Thyroid gland (tissue), 4 donors: ENCODE data around the gene C2CD4D. TPM values are rescaled to one million over a fixed set of nuclear protein-coding genes. Genes with fewer than 3 reads are reported as not detected.

ENCODE experiments used
- DNase-seq, 2 donors: peaks; one replicate each; pipeline ENCODE4 v3.0.0-alpha.2; 2019
- H3K27ac ChIP-seq, 3 donors: fragments of 200-600 bp; sonication (generic); 1 replicate in 2 of 3; 2 replicates in 1 of 3; pipeline ENCODE4 v1.5.1; 2016 to 2019; ENCODE audit warnings: mild to moderate bottlenecking in 1 of 3, moderate library complexity in 1 of 3
- H3K27me3 ChIP-seq: fragments of 200-600 bp; sonication (generic); one replicate; pipeline ENCODE4 v1.5.1; 2019
- H3K36me3 ChIP-seq, 2 donors: fragments of 200-600 bp; sonication (generic); one replicate each; pipeline ENCODE4 v1.5.1; 2016 to 2019
- H3K4me1 ChIP-seq, 2 donors: fragments of 200-600 bp; sonication (generic); one replicate each; pipeline ENCODE4 v1.5.1; 2017 to 2019
- H3K4me3 ChIP-seq, 3 donors: fragments of 200-600 bp; sonication (generic); replicated peaks in 1 of 3; 1 replicate in 2 of 3; 2 replicates in 1 of 3; pipeline ENCODE4 v1.5.1; 2016; ENCODE audit warnings: mild to moderate bottlenecking in 1 of 3
- H3K9me3 ChIP-seq: fragments of 200-600 bp; sonication (generic); one replicate; pipeline ENCODE4 v1.5.1; 2017
- POLR2A ChIP-seq, 2 donors: fragments of 450-650 bp; IDR thresholded peaks; one replicate each; pipeline ENCODE4 v1.6.1; 2017; ENCODE audit warnings: antibody characterized with exemption in 2 of 2, mild to moderate bottlenecking in 2 of 2, moderate library complexity in 1 of 2
- WGBS, 2 donors: methylation state at CpG; one replicate each; pipeline ENCODE4 v1.1.5; 2017; 5-methylcytosine and 5-hydroxymethylcytosine counted together
- intact Hi-C: fragments of 100-400 bp; cut with DNase I; formaldehyde crosslinking; loops from one replicate; pipeline ENCODE4 v1.15.1; 2023
- small RNA-seq: library from RNA; depleted of rRNA; stranded (forward); fragments of <200 nt; gene quantifications from one replicate; pipeline ENCODE3, GENCODE V24; 2016
- total RNA-seq, 4 donors: library from RNA; depleted of rRNA; stranded (reverse); fragments of >200 nt; gene quantifications; one replicate each; pipeline ENCODE4 v1.2.3, GENCODE V29; 2016
- TF ChIP-seq, protein P1 (sequence below), 6 experiments: fragments of 200-600 bp in 3 of 6; fragments of 450-650 bp in 3 of 6; sonication (generic) in 3 of 6; IDR thresholded peaks; one replicate each; pipeline ENCODE4 v1.5.1; 2016 to 2019; ENCODE audit warnings: antibody characterized with exemption in 6 of 6, mild to moderate bottlenecking in 2 of 6, inconsistent platforms in 1 of 6, moderate library complexity in 1 of 6

The C2CD4D gene
- total RNA-seq, 4 donors from 2014 or later = 0.29 to 1.3 (median 0.33) TPM; not detected in 1

DNA sequence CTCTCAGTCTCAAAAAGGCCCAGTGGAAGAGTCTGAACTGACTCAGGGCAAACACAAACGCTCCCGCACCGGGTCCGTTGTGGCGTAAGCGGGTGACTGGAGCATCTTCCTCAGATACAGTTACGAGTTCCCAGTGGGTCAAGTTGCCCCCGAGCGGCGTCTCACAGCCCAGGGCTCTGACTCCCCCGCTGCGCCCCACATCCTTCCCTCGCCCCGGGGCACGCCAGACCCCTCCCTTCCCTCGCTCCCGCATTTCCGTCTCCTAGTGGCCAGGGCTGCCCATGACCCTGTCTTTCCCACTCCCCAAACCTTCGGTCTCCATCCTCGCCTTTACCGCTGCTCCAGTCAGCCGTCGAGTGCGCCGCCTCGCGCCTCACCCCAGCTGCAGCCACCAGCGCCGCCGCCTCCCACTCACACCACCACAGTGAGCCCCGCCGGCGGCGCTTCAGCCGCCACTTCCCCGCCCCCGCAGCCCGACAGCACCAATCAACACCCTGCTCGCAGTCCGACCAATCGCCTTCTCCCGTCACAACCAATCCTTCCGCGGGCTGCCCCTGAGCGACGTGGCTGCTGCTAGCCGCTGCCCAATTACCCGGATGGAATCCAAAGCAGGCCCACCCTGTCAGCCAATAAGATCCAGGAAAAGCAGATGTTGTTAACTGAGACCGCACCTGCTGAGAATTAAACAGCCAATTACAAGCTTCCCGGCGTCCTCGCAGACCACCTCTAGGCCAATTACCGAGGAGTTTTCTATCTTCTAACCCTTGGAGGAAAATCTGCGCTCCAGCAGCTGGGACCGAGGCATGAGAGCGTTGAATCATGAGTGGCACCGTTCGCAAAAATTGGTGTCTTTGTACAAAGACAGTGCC, 49.3 kb downstream of the C2CD4D start, which contains the start of gene TDRKH:
Gene TDRKH (minus strand): TSS at position 430 of the 869 bp plus-strand sequence. CDS start 7,478 bp downstream, outside the sequence.
- Histone ChIP-seq H3K9me3 (no peaks in the 10 kb centered on the region), H3K36me3 (no peaks in the 10 kb centered on the region), H3K27ac (peak within 1 kb of the TSS in 1 of 3 donors; percentile 5), H3K4me1 (peaks cover 0 to 7% of the 10 kb centered on the region in 2 donors), H3K4me3 (peak within 1 kb of the TSS; percentile 62 to 84 (median 74)), H3K27me3 (no peaks in the 10 kb centered on the region)
- TF ChIP-seq, protein P1, sequence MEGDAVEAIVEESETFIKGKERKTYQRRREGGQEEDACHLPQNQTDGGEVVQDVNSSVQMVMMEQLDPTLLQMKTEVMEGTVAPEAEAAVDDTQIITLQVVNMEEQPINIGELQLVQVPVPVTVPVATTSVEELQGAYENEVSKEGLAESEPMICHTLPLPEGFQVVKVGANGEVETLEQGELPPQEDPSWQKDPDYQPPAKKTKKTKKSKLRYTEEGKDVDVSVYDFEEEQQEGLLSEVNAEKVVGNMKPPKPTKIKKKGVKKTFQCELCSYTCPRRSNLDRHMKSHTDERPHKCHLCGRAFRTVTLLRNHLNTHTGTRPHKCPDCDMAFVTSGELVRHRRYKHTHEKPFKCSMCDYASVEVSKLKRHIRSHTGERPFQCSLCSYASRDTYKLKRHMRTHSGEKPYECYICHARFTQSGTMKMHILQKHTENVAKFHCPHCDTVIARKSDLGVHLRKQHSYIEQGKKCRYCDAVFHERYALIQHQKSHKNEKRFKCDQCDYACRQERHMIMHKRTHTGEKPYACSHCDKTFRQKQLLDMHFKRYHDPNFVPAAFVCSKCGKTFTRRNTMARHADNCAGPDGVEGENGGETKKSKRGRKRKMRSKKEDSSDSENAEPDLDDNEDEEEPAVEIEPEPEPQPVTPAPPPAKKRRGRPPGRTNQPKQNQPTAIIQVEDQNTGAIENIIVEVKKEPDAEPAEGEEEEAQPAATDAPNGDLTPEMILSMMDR (IDR thresholded peaks at IDR 0.05) = peak in 3 of 6 experiments; percentile 20 to 35 (median 33)
- peak in 1 of 2 donors; percentile 81 for TF ChIP-seq POLR2A (IDR thresholded peaks at IDR 0.05)
- WGBS, 2 donors = 1% methylated on average over 56 to 58 of the region's 58 CpGs
- peak; percentile 99 for DNase-seq
- intact Hi-C loops = no loop called here

Small RNAs within 50 kb of the gene (small RNA-seq; reads per million reads assigned to genes)
- not detected for gene RF00019

Other genes with a start within 250 kb of the C2CD4D start
- gene SNX27, start 227.8 kb downstream of the C2CD4D start, total RNA-seq = 10 to 100 TPM; 33.8 to 43.4 (median 37.9) TPM
- 1 to 10 TPM in 1 of 4 donors, not detected in 3; 1.4 TPM for gene CELF3, start 123.0 kb downstream of the C2CD4D start, total RNA-seq
- not detected for gene RIIAD1, start 118.3 kb downstream of the C2CD4D start, total RNA-seq
- 10 to 100 TPM; 57.2 to 66.5 (median 61.8) TPM for gene MRPL9, start 76.3 kb downstream of the C2CD4D start, total RNA-seq
- 10 to 100 TPM; 10.8 to 17.1 (median 13.1) TPM for gene TDRKH, start 49.3 kb downstream of the C2CD4D start, total RNA-seq
- gene LINGO4, start 34.4 kb downstream of the C2CD4D start, total RNA-seq = under 1 TPM; 0.13 to 0.63 (median 0.24) TPM
- gene RORC, start 8.0 kb downstream of the C2CD4D start, total RNA-seq = 10 to 100 TPM; 29.7 to 48.4 (median 38.8) TPM
- not detected for gene THEM5, start 13.9 kb upstream of the C2CD4D start, total RNA-seq
- 10 to 100 TPM; 28.5 to 32.5 (median 31.3) TPM for gene THEM4, start 69.7 kb upstream of the C2CD4D start, total RNA-seq
- gene S100A10, start 154.0 kb upstream of the C2CD4D start, total RNA-seq = 10 to 100 TPM; 11.2 to 64.0 (median 35.6) TPM
- gene S100A11, start 197.2 kb upstream of the C2CD4D start, total RNA-seq = 100 to 1,000 TPM; 120 to 368 (median 160) TPM
- gene TCHHL1, start 249.2 kb upstream of the C2CD4D start, total RNA-seq = not detected